Esophagus squamous epithelium (tissue), 4 donors: ENCODE measurements around the gene NRXN3.

Experiments used
- CTCF ChIP-seq, 6 experiments: fragments of 450-650 bp in 4 of 6; fragments of 200-600 bp in 2 of 6; sonication (generic) in 2 of 6; IDR thresholded peaks; one replicate each; pipeline ENCODE4 v1.5.1; 2016 to 2019; ENCODE audit warnings: antibody characterized with exemption in 6 of 6, mild to moderate bottlenecking in 4 of 6, moderate library complexity in 4 of 6
- POLR2A ChIP-seq, 4 donors: fragments of 450-650 bp; IDR thresholded peaks; one replicate each; pipeline ENCODE4 v1.6.1; 2017; ENCODE audit warnings: antibody characterized with exemption in 4 of 4, mild to moderate bottlenecking in 4 of 4, moderate library complexity in 3 of 4

GRCh38 chr14:78324353-78324752 lies 154.2 kb downstream of the NRXN3 start:
- TF ChIP-seq CTCF (IDR thresholded peaks at IDR 0.05) (no peak), POLR2A (IDR thresholded peaks at IDR 0.05) (no peak)
